AG04450 (cell line): ENCODE results near the gene ADSL. TPM values are rescaled to one million over a fixed set of nuclear protein-coding genes. Genes with fewer than 3 reads are reported as not detected.

Experiments
- CTCF ChIA-PET: fragments of 300-600, 350-600 bp; formaldehyde crosslinking; extraction: SDS; loops from one replicate; lab custom pipeline; 2022; ENCODE audit warnings: antibody characterized with exemption, inconsistent platforms; lab: Charles Lee
- POLR2A ChIA-PET: fragments of 350-600 bp; formaldehyde crosslinking; extraction: SDS; loops from one replicate; lab custom pipeline; 2021; ENCODE audit warnings: antibody characterized with exemption, inconsistent platforms; lab: Yijun Ruan, JAX
- DNase-seq: peaks from one replicate; pipeline ENCODE4 v3.0.0-alpha.2; 2011; ENCODE audit warnings: low read depth, low spot score
- H3K27ac ChIP-seq: one replicate; pipeline ENCODE4 v1.5.1; 2012; ENCODE audit warnings: low read depth, low read length, control low read depth
- H3K27me3 ChIP-seq: one replicate; pipeline ENCODE4 v1.6.0; 2012; ENCODE audit warnings: low read length; ENCODE audit not compliant: control insufficient read depth, insufficient read depth
- H3K4me3 ChIP-seq: 2 replicates; pipeline ENCODE4 v1.5.1; 2011; ENCODE audit warnings: mild to moderate bottlenecking, low read depth, low read length, control low read depth
- H3K9me3 ChIP-seq: 2 replicates; pipeline ENCODE4 v1.5.1; 2012; ENCODE audit warnings: low read length; ENCODE audit not compliant: control insufficient read depth, insufficient read depth
- CTCF ChIP-seq: IDR thresholded peaks from 2 replicates; pipeline ENCODE4 v1.5.1; 2011; ENCODE audit warnings: low read depth, low read length, control low read depth, inconsistent platforms
- polyA plus RNA-seq: library from polyadenylated mRNA; depleted of rRNA; stranded (reverse); fragments of >200 nt; gene quantifications from 2 replicates; pipeline ENCODE4 v1.2.3, GENCODE V29; 2011

ADSL gene
- polyA plus RNA-seq, 1 experiment: 116 TPM

GRCh38 chr22:40345815-40346184 is 500 bp upstream of the ADSL start:
- Histone ChIP-seq H3K27me3 (no peaks in the 10 kb centered on the region), H3K9me3 (no peaks in the 10 kb centered on the region), H3K4me3 (peak overlapping the region; percentile 94), H3K27ac (peak overlapping the region; percentile 85)
- DNase-seq: no peak
- ChIA-PET CTCF (interaction anchor here (0.7 kb wide), 2 partner anchors 22 to 945 kb away, joined by 4 read pairs; no protein-coding TSS in a partner anchor), POLR2A (interaction anchor here (0.6 to 1.8 kb wide), 6 partner anchors 18 to 872 kb away, joined by 3 to 10 read pairs (median 6); no protein-coding TSS in a partner anchor)
- no peak for TF ChIP-seq CTCF

GRCh38 chr22:40347300-40347699 is 1.0 kb downstream of the ADSL start:
- CTCF ChIA-PET: interaction anchor here (0.6 to 2.6 kb wide), 21 partner anchors 17 to 818 kb away, joined by 3 to 16 read pairs (median 4); no protein-coding TSS in a partner anchor
- no peak for TF ChIP-seq CTCF
- H3K4me3 ChIP-seq: peak overlapping the region; percentile 94
- DNase-seq: no peak
- no peaks in the 10 kb centered on the region for H3K9me3 ChIP-seq
- POLR2A ChIA-PET: interaction anchor here (0.6 to 1.2 kb wide), 4 partner anchors 303 to 441 kb away, joined by 3 to 5 read pairs (median 3); no protein-coding TSS in a partner anchor
- no peak overlapping the region for H3K27ac ChIP-seq
- H3K27me3 ChIP-seq: no peaks in the 10 kb centered on the region

GRCh38 chr22:40348025-40348658 is 1.8 kb downstream of the ADSL start:
- Histone ChIP-seq H3K9me3 (no peaks in the 10 kb centered on the region), H3K27ac (no peak overlapping the region), H3K4me3 (peak overlapping the region; percentile 94), H3K27me3 (no peaks in the 10 kb centered on the region)
- ChIA-PET CTCF (interaction anchor here (0.6 to 2.6 kb wide), 30 partner anchors 9 to 819 kb away, joined by 3 to 16 read pairs (median 4); no protein-coding TSS in a partner anchor), POLR2A (interaction anchor here (1.0 kb wide), 1 partner anchor 171 kb away, joined by 6 read pairs; the partner anchor contains the start of gene TNRC6B)
- peak; percentile 85 for TF ChIP-seq CTCF
- no peak for DNase-seq

- POLR2A ChIA-PET: no interaction called here
- no peak for DNase-seq
- Histone ChIP-seq H3K9me3 (no peaks in the 10 kb centered on the region), H3K27ac (no peak overlapping the region), H3K27me3 (no peaks in the 10 kb centered on the region), H3K4me3 (no peak overlapping the region)
- TF ChIP-seq CTCF: no peak
- CTCF ChIA-PET: no interaction called here
Observed at GRCh38 chr22:40352763-40353162, 6.5 kb downstream of the ADSL start.

GRCh38 chr22:40361100-40361499 is 14.8 kb downstream of the ADSL start:
- DNase-seq: no peak
- CTCF ChIA-PET: no interaction called here
- Histone ChIP-seq H3K27me3 (no peaks in the 10 kb centered on the region), H3K4me3 (no peak overlapping the region), H3K27ac (no peak overlapping the region), H3K9me3 (no peaks in the 10 kb centered on the region)
- POLR2A ChIA-PET: no interaction called here
- no peak for TF ChIP-seq CTCF
